HG02610 (cell line): ENCODE data around the gene TEX13D.
"Not testable (repeated sequence)": the region's sequence is repeated elsewhere in the genome, so short reads cannot be mapped to it uniquely, and the experiment has no call there.

Experiments used
- ATAC-seq: cut with Tn5 transposase; IDR thresholded peaks from one replicate; pipeline ENCODE4 v1.9.1; 2021; ENCODE audit warnings: mild to moderate bottlenecking, moderate library complexity; ENCODE audit not compliant: unreplicated experiment

The TEX13D gene

DNA sequence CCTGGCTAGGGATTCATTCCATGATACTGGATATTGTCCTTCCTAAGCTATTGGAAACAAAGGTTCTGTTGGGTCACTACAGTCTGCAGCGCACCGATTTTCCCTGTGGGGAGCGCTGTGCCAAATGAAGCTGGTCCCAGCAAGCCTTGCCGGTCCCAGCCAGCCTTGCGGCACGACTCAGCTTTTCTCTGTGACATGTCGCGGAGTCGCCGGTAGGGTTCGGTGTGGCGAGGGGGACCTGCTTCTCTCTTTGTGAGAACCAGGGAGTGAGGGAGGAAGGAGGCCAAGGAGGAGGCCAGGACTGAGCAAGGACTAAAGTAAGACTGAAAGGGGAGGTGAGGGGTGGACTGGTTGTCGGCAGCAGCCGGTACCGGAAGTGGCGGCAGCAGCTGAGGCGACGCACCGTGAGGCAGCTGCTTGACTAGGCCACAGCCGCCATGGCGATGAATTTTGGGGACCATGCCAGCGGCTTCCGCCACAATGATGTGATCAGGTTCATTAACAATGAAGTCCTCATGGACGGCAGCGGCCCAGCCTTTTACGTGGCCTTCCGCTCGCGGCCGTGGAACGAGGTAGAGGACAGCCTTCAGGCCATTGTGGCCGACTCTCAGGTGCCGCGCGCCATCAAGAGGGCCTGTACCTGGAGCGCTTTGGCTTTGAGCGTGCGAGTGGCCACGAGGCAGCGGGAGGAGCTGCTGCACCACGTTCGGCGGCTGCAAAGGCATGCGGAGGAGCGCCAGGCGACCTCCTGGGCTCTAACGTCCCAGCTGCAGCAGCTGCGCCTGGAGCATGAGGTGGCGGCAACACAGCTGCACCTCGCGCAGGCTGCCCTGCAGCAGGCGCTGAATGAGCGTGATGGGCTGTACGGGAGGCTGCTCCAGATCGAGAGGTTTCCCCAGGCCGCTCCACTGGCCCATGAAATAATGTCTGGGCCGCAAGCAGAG, at the start of gene TEX13D:
Gene TEX13D, plus strand, starts transcription at position 180 of the 944 bp plus-strand sequence. Its CDS starts 258 bp downstream, at position 438.
- no peak for ATAC-seq

DNA sequence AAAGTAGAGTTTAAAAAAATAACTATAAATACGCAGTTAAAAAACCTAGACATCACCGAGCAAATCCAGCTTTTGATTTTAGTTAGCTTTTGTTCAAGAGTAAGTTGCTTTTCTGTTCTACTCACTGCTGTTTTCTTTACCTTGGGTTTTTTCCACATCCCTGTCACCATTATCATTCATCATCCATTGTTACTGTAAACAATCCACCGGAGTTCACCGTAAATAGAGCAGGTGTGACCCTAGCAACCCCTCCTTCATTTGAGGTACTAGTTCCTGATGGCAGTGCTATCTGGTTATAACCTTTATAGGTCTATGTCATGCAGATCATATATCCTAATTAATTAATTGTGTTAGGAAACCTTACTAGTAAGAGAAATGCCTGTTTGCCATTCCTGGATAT, 43.0 kb upstream of the TEX13D start:
- ATAC-seq: no peak

DNA sequence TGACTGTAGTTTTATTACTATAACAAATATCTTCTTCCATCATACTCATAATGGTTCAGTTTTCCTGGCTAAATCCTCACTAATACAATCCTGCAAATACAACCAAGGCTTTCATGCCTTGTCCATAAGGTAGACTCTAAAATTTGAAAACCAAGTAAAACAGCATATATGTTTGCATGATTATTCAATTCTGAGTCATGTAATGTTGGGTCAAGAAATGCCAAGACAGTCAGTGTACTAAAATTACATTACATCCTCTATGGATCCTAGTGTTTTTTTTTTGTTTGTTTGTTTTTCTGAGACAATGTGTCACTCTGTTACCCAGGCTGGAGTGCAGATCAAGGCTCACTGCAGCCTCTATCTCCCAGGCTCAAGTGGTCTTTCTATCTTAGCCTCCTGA, 38.6 kb upstream of the TEX13D start:
- no peak for ATAC-seq

DNA sequence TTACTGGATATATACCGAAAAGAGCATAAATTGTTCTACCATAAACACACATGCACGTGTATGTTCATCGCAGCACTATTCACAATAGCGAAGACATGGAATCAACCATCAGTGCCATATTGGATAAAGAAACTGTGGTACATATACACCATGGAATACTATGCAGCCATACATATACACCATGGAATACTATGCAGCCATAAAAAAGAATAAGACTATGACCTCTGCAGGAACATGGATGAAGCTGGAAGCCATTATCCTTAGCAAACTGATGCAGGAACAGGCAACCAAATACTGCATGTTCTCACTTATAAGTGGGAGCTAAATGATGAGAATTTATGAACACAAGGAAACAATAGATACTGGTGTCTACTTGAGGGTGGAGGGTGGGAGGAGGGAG, 33.1 kb upstream of the TEX13D start:
- ATAC-seq: not testable (repeated sequence)

DNA sequence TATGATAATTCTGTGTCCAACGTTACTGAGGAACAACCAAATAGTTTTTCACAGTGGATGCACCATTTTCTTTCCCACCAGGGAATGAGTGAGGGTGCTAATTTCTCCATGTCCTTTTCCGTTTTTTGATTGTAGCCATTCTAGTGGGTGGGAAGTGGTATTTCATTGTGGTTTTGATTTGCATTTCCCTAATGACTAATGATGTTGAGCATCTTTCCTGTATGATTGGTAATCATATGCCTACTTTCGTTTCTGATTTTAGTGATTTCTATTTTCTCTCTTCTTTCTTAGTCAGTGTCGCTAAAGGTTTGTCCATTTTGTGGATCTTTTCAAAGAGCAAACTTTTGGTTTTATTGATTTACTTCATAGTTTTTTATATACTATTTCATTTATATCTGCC, 32.1 kb upstream of the TEX13D start:
- ATAC-seq: no peak

DNA sequence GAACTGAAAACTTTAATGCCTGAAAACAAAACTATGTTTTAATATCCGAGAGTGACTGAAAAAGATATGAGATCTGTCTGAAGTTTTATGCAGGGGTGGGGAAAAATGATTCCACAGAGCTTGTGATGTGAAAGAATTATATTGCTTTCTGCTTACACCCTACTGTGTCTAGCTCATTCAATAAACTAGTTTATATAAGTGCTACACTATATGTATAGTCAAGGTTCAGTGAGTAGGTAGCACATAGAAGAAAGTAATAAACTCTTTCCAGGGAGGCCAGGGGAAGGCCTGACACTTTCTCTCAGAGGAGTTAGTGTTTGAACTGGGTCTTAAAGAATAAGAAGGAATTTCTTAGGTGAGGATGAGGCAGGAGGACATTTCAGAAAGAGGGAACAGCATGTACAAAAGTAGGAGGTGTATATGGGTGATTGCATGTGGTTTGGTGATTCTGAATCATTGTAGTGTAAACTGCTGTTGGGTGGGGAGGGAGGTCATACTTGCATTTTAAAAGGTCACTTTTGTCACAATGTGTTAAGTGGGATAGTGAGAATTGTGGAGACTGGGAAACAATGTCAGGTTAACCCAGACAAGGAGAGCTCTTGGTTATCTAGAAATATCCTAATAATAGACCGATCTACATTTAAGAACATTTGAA, 25.1 kb upstream of the TEX13D start:
- ATAC-seq: no peak

DNA sequence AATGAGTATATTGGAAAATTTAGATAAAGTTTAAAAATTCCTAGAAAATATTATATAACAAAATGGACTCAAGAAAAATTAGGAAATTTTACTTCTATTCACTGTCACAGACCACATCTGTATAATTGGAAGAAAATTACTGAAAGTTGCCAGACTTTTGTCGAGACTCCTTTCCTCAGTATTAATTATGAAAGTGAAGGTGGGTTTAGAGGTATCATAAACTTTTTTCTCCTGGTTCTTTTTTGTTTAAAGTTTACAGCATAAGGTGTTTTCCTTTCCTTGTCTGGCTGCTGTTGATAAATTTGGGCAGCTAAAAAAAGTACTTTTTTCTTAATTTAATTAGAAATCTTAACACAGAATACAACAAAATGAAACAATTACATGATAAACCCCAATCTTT, 6.7 kb upstream of the TEX13D start:
- ATAC-seq: peak; percentile 53

DNA sequence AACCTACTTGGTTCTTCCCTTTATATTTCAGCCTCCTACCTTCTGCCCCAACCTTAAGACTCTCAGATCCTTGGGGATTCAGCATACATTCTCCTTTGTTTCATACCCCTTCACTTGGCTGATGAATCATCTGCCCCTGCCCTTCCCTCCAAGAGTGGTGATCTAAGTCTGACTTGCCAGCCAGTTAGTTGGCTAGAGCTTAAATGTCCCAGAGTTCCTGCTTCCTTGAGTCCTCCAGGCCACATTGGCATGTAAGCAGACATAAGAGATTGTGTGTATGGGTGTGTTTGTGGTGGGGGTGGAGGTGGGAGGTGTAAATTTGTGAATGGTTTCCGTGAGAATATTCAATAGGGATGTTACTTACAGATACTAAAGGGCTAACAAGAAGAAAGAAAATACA, 3.7 kb upstream of the TEX13D start:
- ATAC-seq: no peak

DNA sequence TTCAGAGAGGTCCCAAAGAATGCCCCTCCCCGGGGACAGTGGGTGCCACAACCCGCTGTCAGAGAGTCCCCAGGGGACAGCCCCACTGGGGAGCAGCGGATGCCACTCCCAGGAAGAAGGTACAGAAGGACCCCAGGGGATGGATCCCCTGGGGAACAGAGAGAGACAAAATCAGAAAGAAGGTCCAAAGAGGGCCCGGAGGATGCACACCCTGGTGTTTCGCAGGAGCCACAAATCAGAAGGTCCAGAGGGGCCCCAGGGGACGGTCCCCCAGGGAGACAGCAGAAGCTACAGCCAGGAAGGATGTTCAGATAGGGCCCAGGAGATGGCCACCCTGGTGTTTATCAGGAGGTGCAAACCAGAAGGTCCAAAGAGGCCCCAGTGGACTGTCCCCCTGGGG, 1.4 kb downstream of the TEX13D start:
- peak; percentile 41 for ATAC-seq

DNA sequence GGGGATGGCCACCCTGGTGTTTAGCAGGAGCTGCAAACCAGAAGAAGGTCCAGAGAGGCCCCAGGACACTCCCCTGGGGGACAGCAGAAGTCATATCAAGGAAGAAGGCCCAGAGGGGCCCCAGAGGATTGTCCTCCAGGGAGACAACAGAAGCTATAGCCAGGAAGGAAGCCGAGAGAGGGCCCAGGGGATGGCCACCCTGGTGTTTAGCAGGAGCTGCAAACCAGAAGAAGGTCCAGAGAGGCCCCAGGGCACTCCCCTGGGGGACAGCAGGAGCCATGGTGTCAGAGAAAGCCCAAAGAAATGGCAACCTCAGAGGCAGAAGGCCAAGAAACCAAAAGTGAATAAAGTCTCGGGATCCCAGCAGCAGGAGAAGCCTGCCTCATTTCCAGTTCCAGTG, 2.1 kb downstream of the TEX13D start:
- not testable (repeated sequence) for ATAC-seq

DNA sequence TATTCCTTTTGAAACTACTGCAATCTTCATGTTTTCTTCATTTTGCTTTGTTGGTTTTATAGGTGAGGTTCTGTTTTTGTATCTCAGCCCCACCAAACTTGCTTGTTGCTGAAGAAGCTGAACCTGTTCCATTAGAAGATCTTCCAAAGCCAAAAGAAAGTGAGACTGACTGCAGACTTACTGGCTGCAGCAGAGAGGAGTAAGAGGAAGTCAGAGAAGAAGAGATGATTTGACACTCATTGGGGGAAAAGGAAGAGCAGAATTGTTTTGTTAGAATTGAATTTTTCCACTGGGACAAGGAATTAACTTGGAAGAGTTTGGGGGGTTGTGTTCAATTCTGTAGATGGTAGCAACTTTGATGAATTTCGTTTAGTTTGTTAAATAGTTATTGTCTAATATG, 3.1 kb downstream of the TEX13D start:
- ATAC-seq: no peak

DNA sequence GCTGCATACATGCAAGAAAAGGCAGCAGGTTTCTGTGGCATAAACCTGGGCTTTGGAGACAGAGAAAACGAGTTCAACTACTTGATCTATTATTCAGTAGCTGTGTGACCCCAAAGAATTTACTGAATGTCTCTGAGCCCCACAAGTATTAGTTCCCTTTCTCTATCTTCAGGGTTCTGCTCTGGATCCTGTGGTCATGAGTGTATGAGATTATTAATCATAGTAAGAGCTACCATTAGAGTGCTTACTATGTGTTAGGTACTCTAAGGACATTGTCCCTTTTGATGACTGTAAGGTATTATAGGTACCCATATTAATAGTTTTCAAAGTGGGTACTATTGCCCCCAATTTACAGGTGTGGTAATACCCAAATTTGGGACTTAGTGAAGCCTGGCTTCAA, 5.5 kb downstream of the TEX13D start:
- ATAC-seq: no peak

DNA sequence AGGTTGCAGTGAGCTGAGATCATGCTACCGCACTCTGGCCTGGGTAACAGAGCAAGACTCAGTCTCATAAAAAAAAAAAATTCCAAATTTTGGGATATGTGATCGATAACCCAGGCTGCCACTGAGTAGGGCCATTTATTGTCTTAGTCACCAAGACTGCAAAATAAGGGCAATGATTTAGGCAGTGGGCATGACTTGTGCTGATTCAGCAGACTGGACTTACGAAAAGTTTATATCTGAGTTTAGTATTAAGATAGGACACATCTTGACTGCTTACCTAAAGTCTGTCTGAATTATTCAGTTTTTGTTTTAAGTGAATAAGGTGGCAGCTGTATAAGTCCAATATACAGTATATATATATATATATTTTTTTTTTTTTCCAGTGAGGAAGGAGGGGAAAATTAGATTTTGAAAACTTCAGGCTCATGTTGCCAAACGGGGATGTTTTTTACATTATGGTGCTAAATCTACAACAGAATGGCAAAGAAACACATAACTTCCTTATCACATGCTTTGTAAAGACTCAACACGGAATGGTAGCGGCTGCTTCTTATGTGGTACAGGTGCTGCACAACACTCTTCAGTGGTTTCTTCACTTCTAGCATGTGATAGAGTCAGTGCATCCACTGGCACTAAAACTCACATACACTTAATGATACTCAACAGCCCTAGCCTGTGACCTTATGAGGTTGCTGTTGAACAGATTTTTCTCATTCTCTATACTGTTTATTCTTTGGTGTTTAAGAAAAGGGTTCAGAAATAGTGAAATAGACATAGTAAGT, 6.5 kb downstream of the TEX13D start:
- ATAC-seq: no peak

DNA sequence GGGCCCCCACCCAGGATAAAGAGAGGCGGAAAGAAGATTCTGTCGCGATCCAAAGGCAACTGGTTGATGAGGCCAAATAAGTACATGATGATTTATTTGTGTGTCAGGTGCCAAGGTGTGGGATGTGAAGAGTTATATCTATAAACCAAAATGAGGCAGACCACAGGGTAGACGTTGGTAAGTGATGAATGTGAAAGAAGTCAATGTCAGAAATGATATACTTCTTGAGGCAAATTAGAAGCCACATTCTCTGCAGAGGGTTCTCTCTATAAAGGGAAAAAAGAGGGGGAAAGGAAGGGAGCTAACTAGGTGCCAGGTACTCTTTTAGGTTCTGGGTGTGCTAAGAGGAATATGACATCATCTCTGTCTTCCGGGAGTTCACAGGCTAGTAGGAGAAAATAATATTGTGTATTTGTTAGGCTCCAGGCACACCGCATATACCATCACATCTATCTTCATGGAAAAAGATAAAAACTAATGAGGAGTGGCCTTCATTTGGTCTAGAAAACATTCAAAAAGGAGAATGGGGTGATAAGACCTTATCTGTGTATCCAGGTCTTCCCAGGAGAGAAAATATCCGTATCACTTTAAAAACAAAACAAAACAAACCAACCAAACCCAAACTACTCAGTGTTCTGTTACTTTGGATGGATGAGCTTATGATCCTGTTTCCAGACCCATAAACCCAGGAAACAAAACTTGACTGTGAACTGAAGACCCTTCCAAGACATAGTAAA, 9.1 kb downstream of the TEX13D start:
- no peak for ATAC-seq

DNA sequence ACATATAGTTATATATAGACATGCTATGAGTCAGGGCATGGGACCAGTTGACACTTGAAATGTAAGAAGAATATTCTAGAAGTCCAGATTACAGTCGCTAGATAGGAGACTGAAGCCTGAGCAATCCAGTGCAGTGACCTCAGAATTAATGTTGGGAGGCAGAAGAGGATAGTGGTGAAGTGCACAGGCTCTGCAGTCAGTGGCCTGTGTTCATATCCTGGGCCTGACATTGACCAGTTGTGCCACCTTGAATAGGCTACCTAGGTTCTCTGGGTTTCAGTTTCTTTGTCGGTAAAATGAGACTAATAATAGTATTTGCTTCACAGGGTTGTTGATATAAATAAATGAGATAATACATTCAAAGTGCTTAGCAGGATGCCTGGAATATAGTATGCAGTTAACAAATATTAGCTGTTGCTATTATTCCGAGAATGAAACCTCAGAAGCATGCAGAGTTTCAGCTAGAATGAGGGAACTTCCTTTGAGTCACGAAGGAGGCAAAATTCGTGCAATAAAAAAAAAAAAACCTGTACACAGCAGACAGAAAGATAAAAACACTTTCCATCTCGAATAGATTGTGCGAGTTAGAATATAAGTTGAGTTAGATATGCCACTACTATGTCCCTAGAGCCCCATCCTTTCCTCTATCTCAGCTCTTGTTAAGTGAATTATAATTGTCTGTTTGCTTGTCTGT, 9.9 kb downstream of the TEX13D start:
- ATAC-seq: no peak

DNA sequence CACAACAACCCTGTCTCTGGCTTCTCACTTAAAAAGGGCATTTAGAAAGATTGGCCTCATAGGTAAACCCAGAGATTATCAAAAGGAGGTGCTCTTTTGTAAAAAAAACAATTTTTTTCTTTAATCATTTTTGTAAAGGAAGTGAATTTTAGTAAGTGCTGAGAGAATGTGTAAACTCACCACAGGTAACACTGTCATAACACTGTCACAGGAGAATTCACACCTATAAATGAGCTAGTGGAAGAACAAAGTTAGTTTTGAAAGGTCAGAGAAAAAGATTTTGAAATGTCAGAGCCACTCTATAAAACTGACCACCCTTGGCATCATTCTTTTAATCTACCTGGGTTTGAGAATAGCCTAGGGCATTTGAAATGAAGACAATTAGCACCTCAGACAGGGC, 10.6 kb downstream of the TEX13D start:
- ATAC-seq: no peak

DNA sequence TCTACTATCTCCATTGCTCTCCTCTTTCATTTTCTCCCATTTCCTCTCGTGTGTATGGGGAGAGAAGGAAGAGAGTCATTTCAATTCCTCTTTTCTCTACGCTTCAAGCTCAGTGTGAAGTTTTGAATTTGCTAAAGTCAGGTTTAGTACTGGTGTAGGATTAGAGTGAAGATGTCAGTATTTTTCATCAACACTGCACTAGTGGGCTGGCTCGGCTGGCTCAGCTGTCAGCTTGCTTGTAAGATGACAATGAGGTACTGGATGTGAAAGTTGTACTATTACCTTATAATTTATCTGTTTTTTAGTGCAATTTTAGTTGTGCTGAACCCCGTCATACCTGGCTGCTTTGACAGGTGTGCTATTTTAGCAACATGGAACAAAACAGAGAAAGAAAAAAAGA, 11.8 kb downstream of the TEX13D start:
- peak; percentile 75 for ATAC-seq

DNA sequence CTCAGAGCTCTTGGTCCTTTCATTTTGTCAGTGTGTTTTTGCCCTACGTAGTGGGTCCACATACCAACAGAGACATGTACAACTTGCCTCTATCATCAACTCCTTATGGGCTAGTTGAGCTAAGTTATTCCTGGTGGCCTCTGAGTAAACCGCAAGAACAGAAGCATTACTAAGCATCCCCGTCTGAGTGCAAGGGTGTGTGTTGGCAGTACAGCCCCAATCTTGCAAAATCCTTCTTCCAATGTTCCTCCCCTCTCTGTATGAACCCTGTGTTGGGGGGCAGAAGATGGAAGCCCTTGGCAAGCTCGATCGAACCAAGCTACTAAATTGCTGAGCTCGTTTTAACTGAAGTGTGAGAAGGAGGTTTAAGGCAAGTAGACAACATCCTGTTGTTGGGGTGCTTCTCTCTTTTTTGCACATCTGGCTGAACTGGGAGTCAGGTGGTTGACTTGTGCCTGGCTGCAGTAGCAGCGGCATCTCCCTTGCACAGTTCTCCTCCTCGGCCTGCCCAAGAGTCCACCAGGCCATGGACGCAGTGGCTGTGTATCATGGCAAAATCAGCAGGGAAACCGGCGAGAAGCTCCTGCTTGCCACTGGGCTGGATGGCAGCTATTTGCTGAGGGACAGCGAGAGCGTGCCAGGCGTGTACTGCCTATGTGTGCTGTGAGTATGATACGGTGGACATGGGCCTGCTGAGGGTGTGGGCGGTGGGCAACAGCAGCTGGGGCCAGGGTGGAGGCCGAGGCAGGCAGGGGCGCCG, 13.8 kb downstream of the TEX13D start, which contains the start of gene SH2D1A:
Gene SH2D1A, plus strand, starts transcription at position 447 of the 760 bp plus-strand sequence. Its CDS starts 80 bp downstream, at position 527.
- ATAC-seq: no peak

DNA sequence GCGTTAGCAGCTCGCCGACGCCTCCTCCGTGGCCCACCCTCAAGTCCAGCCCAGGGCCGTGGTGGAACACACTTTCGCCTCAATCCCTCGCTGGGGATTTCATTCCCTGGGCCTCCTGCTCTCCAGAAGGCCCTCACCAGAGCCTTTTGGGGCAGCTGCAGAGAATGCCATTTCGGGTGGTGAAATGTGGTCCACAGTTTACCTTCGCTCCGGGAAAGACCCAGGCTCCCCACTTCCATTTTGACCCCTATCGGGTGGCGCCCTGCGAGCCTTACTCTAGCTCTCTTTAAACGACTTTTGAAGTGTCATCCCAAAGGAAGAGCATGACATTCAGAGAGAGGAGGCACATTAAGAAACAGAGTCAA, 14.4 kb downstream of the TEX13D start:
- no peak for ATAC-seq
